Measurements from ENCODE around the gene EXOC3L4. TPM values are rescaled to one million over a fixed set of nuclear protein-coding genes. Genes with fewer than 3 reads are reported as not detected.

Gene EXOC3L4
- total RNA-seq, 1 donor from 2014 or later: not detected

- TF ChIP-seq, protein P1, sequence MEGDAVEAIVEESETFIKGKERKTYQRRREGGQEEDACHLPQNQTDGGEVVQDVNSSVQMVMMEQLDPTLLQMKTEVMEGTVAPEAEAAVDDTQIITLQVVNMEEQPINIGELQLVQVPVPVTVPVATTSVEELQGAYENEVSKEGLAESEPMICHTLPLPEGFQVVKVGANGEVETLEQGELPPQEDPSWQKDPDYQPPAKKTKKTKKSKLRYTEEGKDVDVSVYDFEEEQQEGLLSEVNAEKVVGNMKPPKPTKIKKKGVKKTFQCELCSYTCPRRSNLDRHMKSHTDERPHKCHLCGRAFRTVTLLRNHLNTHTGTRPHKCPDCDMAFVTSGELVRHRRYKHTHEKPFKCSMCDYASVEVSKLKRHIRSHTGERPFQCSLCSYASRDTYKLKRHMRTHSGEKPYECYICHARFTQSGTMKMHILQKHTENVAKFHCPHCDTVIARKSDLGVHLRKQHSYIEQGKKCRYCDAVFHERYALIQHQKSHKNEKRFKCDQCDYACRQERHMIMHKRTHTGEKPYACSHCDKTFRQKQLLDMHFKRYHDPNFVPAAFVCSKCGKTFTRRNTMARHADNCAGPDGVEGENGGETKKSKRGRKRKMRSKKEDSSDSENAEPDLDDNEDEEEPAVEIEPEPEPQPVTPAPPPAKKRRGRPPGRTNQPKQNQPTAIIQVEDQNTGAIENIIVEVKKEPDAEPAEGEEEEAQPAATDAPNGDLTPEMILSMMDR (conservative IDR thresholded peaks at IDR 0.05): no peak
- no peak for DNase-seq (ENCODE audit: low read depth, low spot score)
- peaks cover 42% of the 10 kb centered on the region for H3K27me3 Mint-ChIP-seq (ENCODE audit: low read depth)
- H3K36me3 Mint-ChIP-seq (ENCODE audit: low read depth): no peaks in the 10 kb centered on the region
- peaks cover 4% of the 10 kb centered on the region for H3K4me1 Mint-ChIP-seq
- H3K9me3 Mint-ChIP-seq: no peaks in the 10 kb centered on the region
- H3K4me3 Mint-ChIP-seq: peak overlapping the region; percentile 23
- no peak overlapping the region for H3K27ac Mint-ChIP-seq (ENCODE audit: unreplicated experiment)
Measured at GRCh38 chr14:103128631-103129300, 34.2 kb downstream of the EXOC3L4 start.

- H3K4me1 Mint-ChIP-seq: peaks cover 4% of the 10 kb centered on the region
- H3K9me3 Mint-ChIP-seq: no peaks in the 10 kb centered on the region
- TF ChIP-seq, protein P1 (conservative IDR thresholded peaks at IDR 0.05): no peak
- H3K36me3 Mint-ChIP-seq (ENCODE audit: low read depth): no peaks in the 10 kb centered on the region
- no peak for DNase-seq (ENCODE audit: low read depth, low spot score)
- no peak overlapping the region for H3K27ac Mint-ChIP-seq (ENCODE audit: unreplicated experiment)
- peaks cover 35% of the 10 kb centered on the region for H3K27me3 Mint-ChIP-seq (ENCODE audit: low read depth)
- H3K4me3 Mint-ChIP-seq: no peak overlapping the region
Measured at GRCh38 chr14:103129301-103130016, 34.9 kb downstream of the EXOC3L4 start.

- H3K27ac Mint-ChIP-seq (ENCODE audit: unreplicated experiment): no peak overlapping the region
- no peak overlapping the region for H3K4me3 Mint-ChIP-seq
- H3K27me3 Mint-ChIP-seq (ENCODE audit: low read depth): peaks cover 29% of the 10 kb centered on the region
- H3K9me3 Mint-ChIP-seq: no peaks in the 10 kb centered on the region
- TF ChIP-seq, protein P1 (conservative IDR thresholded peaks at IDR 0.05): no peak
- H3K36me3 Mint-ChIP-seq (ENCODE audit: low read depth): no peaks in the 10 kb centered on the region
- peaks cover 4% of the 10 kb centered on the region for H3K4me1 Mint-ChIP-seq
- no peak for DNase-seq (ENCODE audit: low read depth, low spot score)
Measured at GRCh38 chr14:103130017-103130764, 35.7 kb downstream of the EXOC3L4 start.

- Mint-ChIP-seq H3K4me1 (peaks cover 4% of the 10 kb centered on the region), H3K27me3 (ENCODE audit: low read depth) (peaks cover 22% of the 10 kb centered on the region), H3K4me3 (no peak overlapping the region), H3K27ac (ENCODE audit: unreplicated experiment) (no peak overlapping the region), H3K36me3 (ENCODE audit: low read depth) (no peaks in the 10 kb centered on the region), H3K9me3 (no peaks in the 10 kb centered on the region)
- TF ChIP-seq, protein P1 (conservative IDR thresholded peaks at IDR 0.05): no peak
- DNase-seq (ENCODE audit: low read depth, low spot score): no peak
Measured at GRCh38 chr14:103130965-103131364, 36.4 kb downstream of the EXOC3L4 start.

DNA sequence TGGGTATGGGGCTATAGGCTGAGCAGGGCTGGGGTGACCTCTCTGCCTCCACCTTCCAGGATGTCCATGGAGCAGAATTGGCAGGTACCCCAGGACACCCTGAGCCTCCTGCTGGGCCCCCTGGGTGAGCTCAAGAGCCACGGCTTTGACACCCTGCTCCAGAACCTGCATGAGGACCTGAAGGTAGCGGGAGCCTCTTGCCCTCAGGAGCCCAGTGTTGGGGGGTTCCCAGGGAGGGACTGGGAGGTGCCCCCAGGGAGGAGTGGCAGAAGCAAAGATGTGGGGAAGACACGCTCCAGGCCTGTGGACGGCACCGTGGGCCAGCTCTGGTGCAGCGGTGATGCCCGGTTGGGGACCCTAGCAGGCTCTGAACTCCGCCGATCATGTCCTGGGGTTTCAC lies 37.1 kb downstream of the EXOC3L4 start:
- Mint-ChIP-seq H3K4me1 (no peaks in the 10 kb centered on the region), H3K4me3 (no peak overlapping the region), H3K27ac (ENCODE audit: unreplicated experiment) (no peak overlapping the region), H3K27me3 (ENCODE audit: low read depth) (peaks cover 16% of the 10 kb centered on the region), H3K36me3 (ENCODE audit: low read depth) (no peaks in the 10 kb centered on the region), H3K9me3 (no peaks in the 10 kb centered on the region)
- TF ChIP-seq, protein P1 (conservative IDR thresholded peaks at IDR 0.05): no peak
- DNase-seq (ENCODE audit: low read depth, low spot score): no peak

Measured in neural crest cell (in vitro differentiated cells).